ENCODE data around the gene EDN2.

EDN2 gene

DNA sequence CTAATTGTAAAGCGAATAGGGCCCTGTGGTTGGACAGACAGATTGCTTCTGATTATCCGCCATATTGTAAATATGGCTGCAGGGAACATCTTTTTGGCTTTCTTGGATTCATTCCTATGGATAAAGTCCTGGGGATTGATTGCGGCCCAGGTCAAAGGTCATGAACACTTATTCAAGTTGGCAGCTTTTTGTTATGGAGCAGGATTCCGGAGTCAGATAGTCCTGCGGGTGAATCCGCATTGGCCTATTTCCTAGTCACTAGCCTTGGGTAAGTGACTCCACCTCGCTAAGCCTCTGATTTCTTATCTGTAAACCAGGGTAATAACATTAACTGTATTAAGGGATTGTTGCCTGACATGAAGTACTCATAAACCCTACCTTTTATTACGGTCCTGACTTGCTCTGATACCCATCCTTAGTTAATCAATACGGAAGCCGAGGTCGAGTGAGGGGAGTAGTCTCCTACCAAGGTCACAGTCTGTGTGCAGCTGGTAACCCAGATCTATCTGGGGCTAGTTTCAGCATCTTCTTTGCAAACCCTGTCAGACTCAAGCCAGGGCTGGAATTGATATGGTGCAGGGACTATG lies 31.7 kb downstream of the EDN2 start:
- DNase-seq = no peak
- in situ Hi-C loops (cut with HindIII; ENCODE audit: low pct_ligation_motif_present, low pct_unique_long_range_greater_than_20kb, low sequenced_read_pairs) = no loop called here

DNA sequence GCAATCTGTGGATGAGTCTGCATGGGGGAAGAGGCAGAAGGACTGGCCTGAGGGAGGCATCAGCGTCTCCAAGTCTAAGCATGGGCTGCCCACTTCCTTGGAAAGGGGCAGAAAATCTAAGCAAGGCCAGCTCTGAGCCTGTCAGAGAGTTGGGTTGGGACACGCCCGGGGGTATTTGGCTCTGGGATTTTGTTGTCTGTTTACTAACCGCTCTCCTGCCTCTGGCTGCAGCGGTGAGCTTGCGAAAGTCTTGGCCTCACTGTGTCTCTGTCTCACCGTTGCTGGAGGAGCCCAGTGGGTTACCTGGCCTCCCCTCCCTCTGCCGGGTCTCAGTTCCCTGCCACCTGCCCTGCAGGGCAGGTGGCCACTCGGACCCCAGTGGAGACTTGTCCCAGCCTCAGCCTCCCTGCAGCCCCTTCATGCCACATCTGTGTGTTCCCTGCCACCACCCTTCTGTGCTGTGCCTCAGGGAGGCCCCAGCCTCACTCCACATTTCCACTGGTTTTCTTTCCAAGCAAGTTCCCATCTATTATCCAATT lies 33.7 kb downstream of the EDN2 start:
- in situ Hi-C loops (cut with HindIII; ENCODE audit: low pct_ligation_motif_present, low pct_unique_long_range_greater_than_20kb, low sequenced_read_pairs) = no loop called here
- no peak for DNase-seq

DNA sequence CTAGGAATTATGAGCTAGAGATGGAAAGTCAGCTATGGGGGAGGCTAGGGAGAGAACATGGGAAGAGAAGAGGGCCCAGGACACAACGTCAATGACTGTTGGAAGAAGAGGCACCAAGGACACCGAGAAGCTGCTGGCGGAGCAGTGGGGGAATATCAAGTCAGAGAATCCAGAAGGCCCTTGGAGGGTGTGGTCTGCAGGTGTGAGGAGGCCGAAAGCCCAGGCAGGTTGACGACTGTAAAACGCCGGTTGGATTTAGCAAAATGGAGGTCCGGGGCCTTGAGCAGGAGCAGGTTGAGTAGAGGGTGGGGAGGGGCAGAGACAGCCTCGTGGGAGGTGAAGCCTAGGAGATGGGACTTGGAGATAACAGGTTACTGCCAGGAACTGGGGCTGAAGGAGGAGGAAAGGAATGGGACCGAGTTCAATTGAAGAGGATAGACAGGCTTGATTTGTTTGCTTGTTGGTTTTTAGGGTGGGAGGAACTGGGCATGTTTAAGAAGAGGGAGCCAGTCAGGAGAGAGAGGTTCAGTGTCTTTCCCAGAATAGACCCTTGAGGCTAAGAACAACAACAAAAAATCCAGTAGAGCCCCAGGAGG lies 35.1 kb downstream of the EDN2 start:
- in situ Hi-C loops (cut with HindIII; ENCODE audit: low pct_ligation_motif_present, low pct_unique_long_range_greater_than_20kb, low sequenced_read_pairs) = no loop called here

DNA sequence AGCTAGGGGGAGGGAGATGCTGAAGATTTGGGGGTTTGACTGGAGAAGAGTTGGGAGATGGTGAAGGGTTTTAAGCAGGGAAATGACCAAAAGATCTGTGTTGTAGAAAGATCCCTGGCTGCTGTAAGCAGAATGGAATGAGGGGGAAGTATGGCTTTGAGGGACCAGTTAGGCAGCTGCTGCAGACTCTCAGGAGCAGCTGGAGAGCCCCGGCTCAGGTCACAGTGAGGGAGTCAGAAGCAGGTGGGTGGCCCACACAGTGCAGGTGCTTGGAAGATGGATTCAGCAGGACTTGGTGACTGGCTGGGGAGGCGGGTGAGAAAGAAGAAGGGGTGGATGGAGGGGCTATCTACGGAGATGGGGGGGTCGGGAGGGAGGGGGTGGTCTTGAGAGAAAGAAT lies 35.7 kb downstream of the EDN2 start:
- DNase-seq = no peak
- in situ Hi-C loops (cut with HindIII; ENCODE audit: low pct_ligation_motif_present, low pct_unique_long_range_greater_than_20kb, low sequenced_read_pairs) = no loop called here

More for the DNA sequence above, 35.1 kb downstream of the EDN2 start:
- no peak for DNase-seq

DNA sequence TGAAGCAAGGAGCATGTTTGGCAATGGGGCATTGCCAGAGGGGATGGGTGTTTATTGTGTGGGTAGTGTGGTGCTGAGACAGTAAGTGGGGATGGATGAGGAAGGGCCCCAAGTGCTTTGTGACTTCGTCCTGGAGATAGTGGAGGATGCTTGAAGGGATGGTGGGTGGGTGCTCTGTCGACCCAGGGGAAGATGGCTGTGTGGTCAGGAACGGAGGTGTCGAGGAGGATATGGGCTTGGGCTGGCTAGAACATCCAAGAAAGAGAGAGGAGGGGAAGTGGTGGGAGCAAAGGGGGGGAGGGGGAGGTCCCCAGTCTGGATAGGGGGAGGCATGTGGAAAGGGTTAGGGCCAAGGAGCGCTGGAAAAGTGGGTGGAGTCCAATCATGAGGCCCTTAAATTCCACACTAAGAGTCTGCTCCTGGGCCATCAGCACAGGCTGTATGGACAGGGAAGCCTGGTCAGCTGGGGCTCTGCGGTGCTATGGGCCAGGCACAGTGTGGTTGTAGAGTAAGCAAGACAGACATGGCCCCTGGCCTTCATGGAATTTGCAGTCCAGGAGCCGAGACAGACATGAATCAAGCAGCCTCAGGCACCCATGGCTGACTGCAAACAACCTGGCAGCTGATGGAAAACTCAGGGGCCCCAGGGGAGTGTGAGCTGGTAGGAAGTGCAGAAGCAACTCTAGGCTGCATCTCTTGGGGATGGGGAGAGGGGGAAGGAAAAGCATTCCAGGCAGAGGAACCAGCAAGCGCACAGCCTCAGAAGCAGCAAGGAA lies 36.3 kb downstream of the EDN2 start:
- no peak for DNase-seq
- in situ Hi-C loops (cut with HindIII; ENCODE audit: low pct_ligation_motif_present, low pct_unique_long_range_greater_than_20kb, low sequenced_read_pairs) = no loop called here

DNA sequence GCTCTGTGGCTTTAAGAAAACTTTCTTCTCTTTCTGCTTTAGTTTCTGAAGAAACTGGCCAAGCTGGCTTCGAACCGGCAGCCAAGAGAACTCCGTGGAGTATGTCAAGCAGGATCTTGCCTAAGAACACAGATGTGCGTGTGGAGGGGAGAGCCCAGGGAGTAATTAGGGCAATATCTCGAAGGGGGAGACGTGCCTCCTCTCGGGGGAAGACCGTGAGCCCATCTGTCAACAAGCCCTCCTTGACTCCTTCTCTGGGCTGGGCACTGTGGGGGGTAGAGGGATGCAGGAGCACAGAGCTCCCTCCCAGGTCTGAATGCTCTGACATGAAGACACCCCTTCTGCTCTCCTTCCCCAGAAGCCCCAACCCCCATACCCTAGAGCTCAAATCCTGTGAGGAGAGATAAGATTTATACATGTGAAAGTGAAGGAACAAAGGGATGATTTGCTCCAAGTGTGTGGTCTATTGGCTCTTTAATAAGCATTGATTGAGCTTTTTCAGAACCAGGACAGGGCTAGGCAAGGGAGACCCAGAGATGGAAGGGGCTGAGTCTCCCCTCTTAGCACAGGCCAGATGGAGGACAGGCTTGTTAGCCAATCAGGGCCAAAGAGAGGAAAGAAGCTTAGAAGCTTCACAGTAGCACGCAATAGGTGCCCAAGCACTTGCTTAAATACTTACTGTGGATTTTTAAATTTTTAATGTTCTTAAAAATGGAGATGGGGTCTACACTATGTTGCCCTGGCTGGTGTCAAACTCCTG lies 37.5 kb downstream of the EDN2 start:
- DNase-seq = no peak
- in situ Hi-C loops (cut with HindIII; ENCODE audit: low pct_ligation_motif_present, low pct_unique_long_range_greater_than_20kb, low sequenced_read_pairs) = no loop called here

DNA sequence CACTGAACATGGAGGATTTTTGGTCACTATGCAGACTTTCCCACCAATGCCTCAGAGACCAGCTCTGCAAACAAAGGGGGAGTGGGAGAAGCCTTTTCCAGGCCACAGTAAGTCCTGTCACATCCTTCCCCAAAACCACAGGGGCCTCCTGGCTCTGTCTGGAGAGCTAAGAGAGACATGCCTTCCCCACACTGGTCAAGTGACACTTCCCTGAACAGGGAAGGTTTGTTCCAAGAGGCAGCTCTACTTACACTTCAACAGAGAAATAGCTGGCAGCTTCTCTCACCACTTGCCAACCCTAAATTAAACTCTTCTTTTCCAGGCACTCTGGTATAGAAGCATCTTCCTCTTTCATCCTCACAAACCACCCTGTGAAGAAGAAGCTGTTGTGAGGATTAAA lies 39.7 kb downstream of the EDN2 start:
- no peak for DNase-seq
- in situ Hi-C loops (cut with HindIII; ENCODE audit: low pct_ligation_motif_present, low pct_unique_long_range_greater_than_20kb, low sequenced_read_pairs) = no loop called here

DNA sequence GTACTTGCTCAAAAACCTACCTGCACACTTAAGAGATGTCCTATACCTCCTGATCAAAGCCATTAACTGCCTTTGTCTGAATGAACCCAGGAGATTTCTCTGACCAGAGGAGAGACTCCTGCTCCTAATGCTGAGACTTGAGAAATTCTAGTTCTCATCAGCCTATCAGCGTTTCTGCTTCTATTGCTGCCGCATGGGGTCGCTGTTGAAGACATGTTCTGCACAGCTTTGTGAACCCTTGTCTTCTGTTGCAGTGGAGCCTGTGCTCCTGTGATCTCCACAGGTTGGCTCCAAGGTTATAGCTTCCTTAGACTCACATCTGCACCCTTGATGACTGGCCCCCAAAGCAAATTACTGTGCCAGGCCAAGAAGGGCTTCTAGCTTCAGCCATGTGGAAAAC lies 40.2 kb downstream of the EDN2 start:
- DNase-seq = no peak
- in situ Hi-C loops (cut with HindIII; ENCODE audit: low pct_ligation_motif_present, low pct_unique_long_range_greater_than_20kb, low sequenced_read_pairs) = no loop called here

DNA sequence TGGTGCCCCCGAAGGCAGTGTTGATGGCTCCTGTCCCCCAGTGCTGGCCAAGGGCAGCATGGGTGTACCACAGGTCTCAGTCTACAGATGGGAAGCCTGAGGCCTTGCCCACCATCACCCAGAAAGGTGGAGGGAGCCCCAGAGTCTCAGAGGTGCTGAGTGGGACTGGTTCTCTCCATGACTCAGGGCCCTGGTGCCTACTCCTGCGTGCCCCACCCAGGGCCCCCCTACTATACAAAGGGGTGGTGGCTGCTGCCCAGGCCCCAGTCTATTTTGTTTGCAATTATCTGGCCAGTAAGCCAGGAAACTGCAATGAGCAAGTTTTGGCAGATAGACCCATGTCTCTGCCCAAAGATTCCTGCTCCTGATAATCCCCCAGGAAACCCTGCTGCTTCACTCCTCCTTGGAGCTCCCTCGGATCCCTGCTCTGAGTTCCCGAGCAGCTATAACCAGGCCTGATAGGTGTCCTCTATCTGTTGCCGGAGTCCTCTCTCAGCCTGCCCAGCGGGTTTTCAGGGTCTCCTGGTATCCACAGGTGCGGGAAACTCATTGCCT lies 41.7 kb downstream of the EDN2 start:
- no peak for DNase-seq
- in situ Hi-C loops (cut with HindIII; ENCODE audit: low pct_ligation_motif_present, low pct_unique_long_range_greater_than_20kb, low sequenced_read_pairs) = no loop called here

DNA sequence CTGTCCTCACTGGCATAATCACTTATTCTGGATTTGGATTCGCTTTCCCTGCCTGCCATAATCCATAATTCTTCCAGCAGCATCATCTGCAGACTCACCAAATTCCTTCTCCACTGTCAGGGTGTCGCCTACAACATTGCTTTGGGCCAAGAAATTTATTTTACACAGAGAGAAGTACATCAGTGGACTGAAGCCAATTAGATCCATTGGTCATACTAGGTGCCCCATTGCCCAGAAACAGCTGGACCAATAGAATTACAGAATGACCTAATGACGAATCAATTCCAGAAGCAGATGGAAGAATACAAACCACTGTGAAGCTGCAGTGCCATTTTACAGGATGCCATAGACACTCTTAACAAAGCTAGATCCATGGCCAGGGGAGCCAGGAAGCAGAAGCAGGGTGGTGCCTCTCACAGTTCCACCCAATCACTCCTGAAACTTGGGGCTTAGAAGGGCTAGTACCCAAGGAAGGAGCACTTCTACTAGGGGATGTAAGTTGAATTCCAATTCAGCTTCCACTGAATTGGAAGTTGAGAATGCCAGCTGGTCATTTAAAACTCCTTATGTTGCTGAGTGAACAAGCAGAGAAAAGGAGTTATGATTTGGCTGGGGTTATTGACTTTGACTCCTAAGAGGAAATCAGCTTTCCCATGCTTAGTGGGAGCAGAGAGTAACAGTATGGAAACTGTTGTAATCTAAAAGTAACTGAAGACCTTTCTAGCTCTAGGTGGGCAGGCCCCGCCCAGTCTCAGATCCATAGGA lies 44.0 kb downstream of the EDN2 start:
- no peak for DNase-seq
- in situ Hi-C loops (cut with HindIII; ENCODE audit: low pct_ligation_motif_present, low pct_unique_long_range_greater_than_20kb, low sequenced_read_pairs) = no loop called here

DNA sequence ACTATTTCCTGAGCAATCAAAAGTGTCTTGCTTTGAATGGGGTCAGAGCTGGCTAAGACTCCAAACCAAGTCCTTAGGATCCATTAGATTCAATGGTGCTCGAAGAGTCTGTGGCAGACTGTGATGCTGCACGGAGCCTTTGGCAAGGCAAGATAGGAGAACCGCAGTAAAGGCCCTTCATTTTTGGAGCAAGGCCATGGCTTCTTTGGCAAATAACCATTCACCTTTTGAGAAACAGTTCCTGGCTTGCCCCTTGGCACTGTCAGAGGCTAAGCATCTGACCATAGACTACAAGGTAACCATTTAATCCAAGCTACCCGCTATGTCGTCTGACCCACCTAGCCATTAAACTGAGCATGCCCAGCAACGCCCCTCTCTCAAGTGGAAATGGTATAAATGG lies 45.2 kb downstream of the EDN2 start:
- no peak for DNase-seq
- in situ Hi-C loops (cut with HindIII; ENCODE audit: low pct_ligation_motif_present, low pct_unique_long_range_greater_than_20kb, low sequenced_read_pairs) = no loop called here

DNA sequence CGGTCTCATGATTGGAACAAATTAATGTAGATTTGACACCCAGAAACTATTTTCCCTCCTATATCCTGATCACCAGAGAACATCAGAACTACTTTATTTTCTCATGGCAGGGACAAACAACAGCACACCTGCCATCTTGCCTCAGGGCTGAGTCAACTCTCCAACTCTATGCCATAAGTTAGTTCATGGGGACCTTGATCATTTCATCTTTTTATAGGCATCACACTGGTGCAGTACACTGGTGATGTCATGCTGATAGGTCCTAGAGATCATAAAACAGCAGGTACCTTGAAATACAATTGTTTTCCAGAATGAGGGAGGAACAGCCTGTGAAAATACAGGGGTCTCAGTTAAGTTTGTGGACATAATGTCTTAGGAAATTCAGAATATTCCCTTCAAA lies 45.8 kb downstream of the EDN2 start:
- in situ Hi-C loops (cut with HindIII; ENCODE audit: low pct_ligation_motif_present, low pct_unique_long_range_greater_than_20kb, low sequenced_read_pairs) = no loop called here
- DNase-seq = no peak

DNA sequence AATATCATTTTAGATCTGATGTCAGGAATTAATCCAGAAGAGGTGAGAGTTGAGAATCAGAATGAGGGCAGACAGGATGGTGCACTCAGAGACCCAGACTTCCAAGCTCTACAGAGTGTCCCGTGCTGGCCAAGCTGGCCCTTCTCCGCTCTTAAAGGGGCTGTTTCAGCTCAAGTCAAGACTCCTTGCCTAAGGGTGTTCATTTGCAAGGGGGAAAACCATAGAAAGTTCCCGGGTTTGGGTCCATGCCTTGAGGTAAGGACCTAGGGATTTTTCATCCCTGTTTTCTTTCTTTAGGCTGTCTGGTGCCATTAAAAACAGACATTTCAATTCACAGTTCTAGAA lies 47.5 kb downstream of the EDN2 start:
- no peak for DNase-seq
- in situ Hi-C loops (cut with HindIII; ENCODE audit: low pct_ligation_motif_present, low pct_unique_long_range_greater_than_20kb, low sequenced_read_pairs) = no loop called here

DNA sequence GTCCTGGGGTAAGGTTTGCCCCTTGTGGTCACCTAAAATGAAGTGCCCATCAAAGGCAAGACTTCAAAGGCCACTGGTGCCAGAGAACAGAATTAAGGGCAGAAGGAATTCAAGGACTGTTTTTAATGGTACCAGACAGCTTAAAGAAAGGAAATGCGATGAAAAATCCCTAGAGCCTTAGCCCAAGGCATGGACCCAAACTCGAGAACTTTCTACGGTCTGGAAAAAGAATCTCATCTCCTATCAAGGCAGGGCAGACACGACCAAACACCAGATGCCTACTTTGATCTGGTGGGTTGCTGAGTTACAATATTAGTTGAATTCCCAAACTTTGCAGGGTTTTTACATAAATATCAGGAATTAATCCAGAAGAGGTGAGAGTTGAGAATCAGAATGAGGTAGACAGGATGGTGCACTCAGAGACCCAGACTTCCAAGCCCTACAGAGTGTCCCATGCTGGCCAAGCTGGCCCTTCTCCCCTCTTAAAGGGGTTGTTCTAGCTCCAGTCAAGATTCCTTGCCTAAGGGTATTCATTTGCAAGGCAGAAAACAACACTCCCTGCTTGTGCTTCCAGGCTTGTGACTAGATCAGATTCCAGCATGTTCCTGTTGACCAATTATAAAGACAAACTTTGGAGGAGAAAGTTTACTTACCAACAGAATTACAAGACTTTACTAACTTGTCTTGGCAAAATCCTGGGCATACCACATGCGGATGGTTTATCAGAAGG lies 48.0 kb downstream of the EDN2 start:
- no peak for DNase-seq
- in situ Hi-C loops (cut with HindIII; ENCODE audit: low pct_ligation_motif_present, low pct_unique_long_range_greater_than_20kb, low sequenced_read_pairs) = no loop called here

DNA sequence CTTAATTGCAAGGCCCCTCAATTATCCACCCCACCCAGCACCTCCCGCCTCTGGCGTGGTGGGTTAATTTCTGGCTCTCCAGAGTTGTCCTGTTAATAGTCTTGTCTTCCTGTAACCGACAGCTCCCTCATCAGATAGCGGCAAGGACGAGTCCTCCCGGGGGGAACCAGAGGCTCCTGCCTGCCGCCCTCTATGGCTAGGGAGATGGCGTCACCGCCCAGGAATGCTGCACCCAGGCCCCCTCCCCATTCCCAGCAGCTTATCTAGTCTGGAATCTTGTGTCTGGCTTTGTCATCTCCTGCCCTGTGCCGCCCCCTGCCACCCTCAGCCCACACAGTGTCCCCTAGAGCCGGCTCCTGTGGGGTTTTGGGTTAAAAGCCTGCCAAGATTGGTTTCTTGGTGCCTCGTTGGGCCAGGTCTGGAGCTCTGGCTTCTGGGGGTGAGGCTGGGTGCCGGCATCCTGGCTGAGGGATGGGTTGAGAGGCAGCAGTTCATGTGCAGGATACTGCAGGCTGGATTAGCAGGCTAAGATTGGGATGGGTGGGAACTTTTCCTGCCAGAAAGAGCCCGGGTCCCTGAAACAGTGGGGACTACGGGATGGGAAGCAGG lies 48.8 kb downstream of the EDN2 start:
- no peak for DNase-seq
- in situ Hi-C loops (cut with HindIII; ENCODE audit: low pct_ligation_motif_present, low pct_unique_long_range_greater_than_20kb, low sequenced_read_pairs) = no loop called here

DNA sequence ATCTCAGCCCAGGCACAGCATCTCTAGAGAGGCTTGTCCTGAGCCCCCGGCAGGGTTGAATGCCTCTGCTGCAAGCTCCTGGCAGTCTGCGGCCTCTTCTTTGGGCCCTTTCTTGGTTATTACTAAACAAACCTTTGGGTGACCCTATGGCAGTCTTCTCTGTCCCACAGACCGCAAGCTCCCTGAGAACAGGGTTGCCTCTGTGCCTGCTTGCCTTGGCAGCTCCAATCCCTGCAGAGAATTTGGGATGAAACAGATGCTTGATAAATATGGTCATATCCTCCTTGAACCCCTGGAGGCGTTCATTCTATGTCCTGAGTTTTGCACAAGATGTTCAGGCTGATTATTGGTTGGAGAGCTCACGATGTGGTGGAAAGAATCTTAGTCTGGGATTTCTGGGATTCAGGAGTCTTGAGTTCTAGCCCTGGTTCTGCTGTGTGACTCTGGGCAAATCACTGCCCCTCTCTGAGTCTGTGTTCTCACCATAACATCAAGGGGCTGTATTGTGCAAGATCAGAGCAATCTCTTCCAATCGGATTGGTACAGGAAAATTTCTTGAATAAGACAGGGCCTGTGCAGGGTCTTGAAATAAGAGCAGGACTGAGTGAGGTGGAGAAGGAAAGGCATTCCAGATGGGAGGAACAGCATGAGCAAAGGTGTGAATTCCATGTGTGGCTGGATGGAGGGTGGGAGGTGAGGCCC lies 49.6 kb downstream of the EDN2 start:
- DNase-seq = no peak
- in situ Hi-C loops (cut with HindIII; ENCODE audit: low pct_ligation_motif_present, low pct_unique_long_range_greater_than_20kb, low sequenced_read_pairs) = no loop called here

DNA sequence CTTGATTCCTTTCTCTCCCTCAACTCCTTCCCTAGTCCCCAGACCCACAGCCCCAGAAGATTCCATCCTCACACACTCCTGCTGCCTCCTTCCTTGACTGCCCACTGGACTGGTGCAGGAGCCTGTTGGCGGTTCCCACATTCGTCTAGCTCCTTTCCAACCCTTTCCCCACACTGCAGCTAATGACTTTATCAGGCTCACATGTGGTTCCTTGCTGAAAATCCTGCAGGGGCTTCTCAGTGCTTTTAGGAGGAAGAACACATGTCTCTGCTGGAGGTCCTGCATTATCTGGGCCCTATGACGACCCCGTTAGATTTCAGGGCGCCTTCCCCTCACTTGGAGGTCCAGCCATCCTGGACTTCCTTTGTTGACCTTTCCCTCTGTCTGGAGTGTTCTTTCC lies 50.2 kb downstream of the EDN2 start:
- in situ Hi-C loops (cut with HindIII; ENCODE audit: low pct_ligation_motif_present, low pct_unique_long_range_greater_than_20kb, low sequenced_read_pairs) = no loop called here
- DNase-seq = no peak

All from ACHN (cell line).